ENCODE data around the gene PTCD1.
"Not testable (repeated sequence)": the region's sequence is repeated elsewhere in the genome, so short reads cannot be mapped to it uniquely, and the experiment has no call there.

PTCD1 gene

GRCh38 chr7:99385564-99385963 is 53.0 kb downstream of the PTCD1 start:
- DNase-seq = no peak

- DNase-seq = no peak
These were observed 54.1 kb downstream of the PTCD1 start for GRCh38 chr7:99384523-99384922.

GRCh38 chr7:99383791-99384370 is 54.7 kb downstream of the PTCD1 start:
- DNase-seq = no peak

GRCh38 chr7:99383203-99383602 is 55.4 kb downstream of the PTCD1 start:
- DNase-seq = no peak

- no peak for DNase-seq
These were observed 56.9 kb downstream of the PTCD1 start for GRCh38 chr7:99381664-99382075.

GRCh38 chr7:99380823-99381663 is 57.6 kb downstream of the PTCD1 start:
- DNase-seq = no peak

GRCh38 chr7:99380032-99380822 is 58.4 kb downstream of the PTCD1 start:
- no peak for DNase-seq

GRCh38 chr7:99379693-99380031 is 58.9 kb downstream of the PTCD1 start:
- not testable (repeated sequence) for DNase-seq

GRCh38 chr7:99379043-99379577 is 59.5 kb downstream of the PTCD1 start:
- no peak for DNase-seq

GRCh38 chr7:99375070-99375807 is 63.4 kb downstream of the PTCD1 start:
- no peak for DNase-seq

- no peak for DNase-seq
These were observed 64.2 kb downstream of the PTCD1 start, which contains the start of gene ARPC1B for GRCh38 chr7:99374111-99375064. TSS of gene ARPC1B (plus strand) at chr7:99374730. CDS start at chr7:99385715, 10,985 bp downstream.

- DNase-seq = no peak
These were observed 65.2 kb downstream of the PTCD1 start for GRCh38 chr7:99373091-99374066.

- DNase-seq = no peak
These were observed 66.1 kb downstream of the PTCD1 start for GRCh38 chr7:99372275-99373090.

GRCh38 chr7:99371376-99371920 is 67.2 kb downstream of the PTCD1 start:
- no peak for DNase-seq

- no peak for DNase-seq
These were observed 68.7 kb downstream of the PTCD1 start for GRCh38 chr7:99369767-99370391.

- DNase-seq = no peak
These were observed 69.7 kb downstream of the PTCD1 start for GRCh38 chr7:99368750-99369389.

Data from NCI-H187 treated with DMSO at 0.1 percent for 48 hours (cell line).